HG03103 (cell line): Measurements from ENCODE around the gene UBE2C.
"Not testable (repeated sequence)": the region's sequence is repeated elsewhere in the genome, so short reads cannot be mapped to it uniquely, and the experiment has no call there.

Experiments
- ATAC-seq: cut with Tn5 transposase; IDR thresholded peaks from one replicate; pipeline ENCODE4 v1.9.1; 2021; ENCODE audit warnings: low read depth; ENCODE audit not compliant: unreplicated experiment

The UBE2C gene

GRCh38 chr20:45797510-45797909, 14.9 kb upstream of the UBE2C start:
- ATAC-seq = not testable (repeated sequence)

GRCh38 chr20:45797955-45798354, 14.5 kb upstream of the UBE2C start:
- not testable (repeated sequence) for ATAC-seq

- no peak for ATAC-seq
Observed at GRCh38 chr20:45798935-45799642, 13.4 kb upstream of the UBE2C start.

GRCh38 chr20:45801851-45802250, 10.6 kb upstream of the UBE2C start:
- ATAC-seq = no peak

- ATAC-seq = no peak
Observed at GRCh38 chr20:45810191-45810970, 2.1 kb upstream of the UBE2C start.

GRCh38 chr20:45813006-45813340, 529 bp downstream of the UBE2C start:
- ATAC-seq = no peak

- ATAC-seq = no peak
Observed at GRCh38 chr20:45813489-45813888, 1.0 kb downstream of the UBE2C start.

- no peak for ATAC-seq
Observed at GRCh38 chr20:45814314-45814713, 1.9 kb downstream of the UBE2C start.

GRCh38 chr20:45816951-45817350, 4.5 kb downstream of the UBE2C start:
- ATAC-seq = no peak

- no peak for ATAC-seq
Observed at GRCh38 chr20:45817376-45818194, 5.1 kb downstream of the UBE2C start.

- no peak for ATAC-seq
Observed at GRCh38 chr20:45818239-45818638, 5.8 kb downstream of the UBE2C start.

GRCh38 chr20:45819466-45819865, 7.0 kb downstream of the UBE2C start:
- no peak for ATAC-seq

GRCh38 chr20:45821947-45822346, 9.5 kb downstream of the UBE2C start:
- ATAC-seq = no peak

GRCh38 chr20:45822857-45823256, 10.4 kb downstream of the UBE2C start:
- no peak for ATAC-seq

GRCh38 chr20:45823949-45824835, 11.7 kb downstream of the UBE2C start:
- no peak for ATAC-seq

- no peak for ATAC-seq
Observed at GRCh38 chr20:45826381-45827019, 14.1 kb downstream of the UBE2C start.

- ATAC-seq = no peak
Observed at GRCh38 chr20:45827030-45827652, 14.7 kb downstream of the UBE2C start, which contains the start of gene TNNC2. TSS of gene TNNC2 (minus strand) at chr20:45827312. CDS start at chr20:45827248, 64 bp downstream.

- ATAC-seq = no peak
Observed at GRCh38 chr20:45827712-45828111, 15.3 kb downstream of the UBE2C start.

GRCh38 chr20:45828589-45828988, 16.1 kb downstream of the UBE2C start:
- ATAC-seq = no peak
